Measurements from ENCODE around the gene CNIH1.
A peak's percentile ranks its signal among the peaks of the same experiment; 100 is the strongest.

Gene CNIH1

DNA sequence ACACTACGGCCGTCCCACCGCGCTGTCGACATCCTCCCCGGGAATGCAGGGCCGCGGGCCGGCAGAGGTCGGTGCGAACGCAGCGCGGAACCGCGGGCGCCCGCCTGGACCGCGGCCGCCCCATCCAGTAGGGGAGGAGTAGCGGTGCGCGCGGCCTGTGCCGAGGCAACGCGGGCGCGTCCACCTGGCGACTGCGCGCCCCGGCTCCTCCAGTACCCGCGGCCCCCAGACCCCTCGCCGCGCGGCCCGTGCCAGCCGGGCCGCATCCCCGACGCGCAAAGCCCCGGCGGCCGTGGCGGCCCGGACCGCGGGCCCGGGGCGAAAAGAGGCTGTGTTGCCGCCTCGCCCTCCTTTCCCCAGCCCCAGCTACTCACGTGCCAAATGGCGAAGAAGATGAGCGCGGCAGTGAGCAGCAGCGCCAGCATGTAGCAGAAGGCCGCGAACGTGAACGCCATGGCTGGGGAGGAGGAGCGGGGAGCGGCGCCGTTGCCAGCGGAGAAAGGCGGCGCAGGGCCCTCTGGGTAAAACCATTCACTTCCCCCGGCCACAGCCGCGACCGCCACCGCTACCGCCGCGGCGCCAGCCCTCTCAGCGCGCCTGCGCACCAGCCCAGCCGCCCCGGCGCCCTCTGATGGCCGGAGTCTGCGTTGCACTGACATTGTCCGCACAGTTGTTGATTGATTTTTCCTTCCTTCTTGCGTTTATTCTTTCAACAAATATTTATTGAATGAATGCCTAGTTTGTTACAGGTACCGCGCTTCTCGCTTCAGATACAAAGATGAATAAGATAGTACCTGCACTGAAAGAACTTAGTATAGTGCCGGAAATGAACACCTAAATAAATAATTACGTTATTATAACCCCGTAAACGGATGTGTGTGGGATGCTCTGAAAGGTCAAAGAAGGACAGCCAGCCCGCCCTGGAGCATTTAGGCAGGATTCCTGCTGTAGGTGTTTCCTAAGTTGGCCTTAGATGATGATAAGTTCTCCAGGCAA is at the start of gene CNIH1:
TSS of gene CNIH1 (minus strand) at position 502 of the 996 bp plus-strand sequence. CDS start at position 455, 47 bp downstream.
- peak; percentile 92 for DNase-seq

DNA sequence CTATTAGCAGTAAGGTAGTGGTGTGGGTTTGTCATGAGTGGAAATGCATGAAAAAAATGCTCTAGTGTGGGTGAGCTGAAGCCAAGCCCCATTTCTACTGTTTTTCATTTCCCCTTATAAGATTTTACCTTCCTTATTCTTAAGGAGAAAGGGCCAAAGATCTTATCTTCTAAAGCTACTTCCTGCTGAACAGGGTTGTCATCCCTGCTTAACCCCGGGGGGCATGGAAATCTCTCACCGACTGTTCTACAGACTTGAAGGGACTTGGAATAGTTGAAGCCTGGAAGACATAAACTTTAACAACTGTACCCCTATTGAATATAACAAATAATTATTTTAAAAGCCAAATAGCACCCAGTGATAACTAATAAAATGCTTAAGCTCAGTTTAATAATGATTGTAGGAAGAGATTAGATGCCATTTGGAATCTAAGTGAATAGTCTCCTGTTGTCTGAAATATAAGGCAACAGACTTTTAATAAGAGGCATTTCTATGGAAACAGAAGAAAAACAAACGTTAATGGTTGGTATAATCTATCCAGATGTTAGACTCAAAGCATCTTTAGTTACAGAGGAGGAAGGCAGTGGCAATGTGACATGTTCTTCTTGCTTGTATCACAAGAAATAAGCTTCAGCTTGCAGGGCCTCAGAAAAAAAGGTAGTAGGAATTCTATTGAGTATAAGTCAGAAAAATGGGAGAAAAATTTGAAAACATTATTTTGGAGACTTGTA is 49.4 kb upstream of the CNIH1 start:
- DNase-seq: no peak

DNA sequence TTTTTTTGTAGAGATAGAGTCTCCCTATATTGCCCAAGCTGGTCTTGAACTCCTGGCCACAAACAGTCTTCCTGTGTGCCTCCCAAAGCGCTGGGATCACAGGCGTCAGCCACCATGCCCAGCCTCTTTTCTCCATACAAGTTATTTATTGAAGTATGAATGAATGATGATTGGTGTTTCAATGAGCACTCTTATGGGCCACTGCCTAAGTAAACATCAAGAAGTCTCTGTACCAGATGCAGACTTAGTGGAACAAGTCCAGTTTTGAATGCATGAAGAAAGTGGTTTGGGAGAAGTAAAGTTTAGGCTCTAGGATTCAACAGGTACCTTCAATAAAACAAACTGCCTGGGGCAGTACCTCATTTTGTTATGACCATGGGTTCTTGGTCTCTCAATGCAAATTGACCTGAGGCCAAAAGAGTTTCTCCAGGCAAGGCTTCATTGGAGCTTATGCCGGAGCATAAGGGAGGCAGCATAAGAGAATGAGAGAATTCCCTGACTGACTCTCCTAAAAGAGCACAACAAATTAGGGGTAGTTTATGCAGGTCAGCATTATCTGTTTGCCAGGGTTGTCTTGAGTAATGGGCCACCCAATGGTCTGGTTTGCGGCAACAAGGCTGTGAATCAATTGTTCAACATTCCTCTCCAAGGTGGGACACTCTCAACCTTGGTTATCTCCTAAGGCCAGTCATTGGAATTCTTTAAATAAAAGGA is 48.7 kb upstream of the CNIH1 start:
- DNase-seq: no peak

DNA sequence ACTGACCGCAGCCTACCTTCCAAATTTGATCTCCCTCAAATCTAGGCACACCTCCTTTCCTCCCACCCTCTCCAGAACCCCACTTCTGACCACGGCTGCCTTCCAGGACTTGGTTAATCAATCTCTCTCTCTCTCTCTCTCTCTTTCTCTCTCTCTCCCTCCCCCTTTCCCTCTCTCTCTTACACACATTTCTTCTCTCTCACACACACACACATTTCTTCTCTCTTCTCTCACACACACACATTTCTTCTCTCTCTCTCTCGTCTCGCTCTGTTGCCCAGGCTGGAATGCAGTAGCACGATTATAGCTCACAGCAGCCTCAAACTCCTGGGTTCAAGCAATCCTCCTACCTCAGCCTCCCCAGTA is 48.1 kb upstream of the CNIH1 start:
- DNase-seq: no peak

DNA sequence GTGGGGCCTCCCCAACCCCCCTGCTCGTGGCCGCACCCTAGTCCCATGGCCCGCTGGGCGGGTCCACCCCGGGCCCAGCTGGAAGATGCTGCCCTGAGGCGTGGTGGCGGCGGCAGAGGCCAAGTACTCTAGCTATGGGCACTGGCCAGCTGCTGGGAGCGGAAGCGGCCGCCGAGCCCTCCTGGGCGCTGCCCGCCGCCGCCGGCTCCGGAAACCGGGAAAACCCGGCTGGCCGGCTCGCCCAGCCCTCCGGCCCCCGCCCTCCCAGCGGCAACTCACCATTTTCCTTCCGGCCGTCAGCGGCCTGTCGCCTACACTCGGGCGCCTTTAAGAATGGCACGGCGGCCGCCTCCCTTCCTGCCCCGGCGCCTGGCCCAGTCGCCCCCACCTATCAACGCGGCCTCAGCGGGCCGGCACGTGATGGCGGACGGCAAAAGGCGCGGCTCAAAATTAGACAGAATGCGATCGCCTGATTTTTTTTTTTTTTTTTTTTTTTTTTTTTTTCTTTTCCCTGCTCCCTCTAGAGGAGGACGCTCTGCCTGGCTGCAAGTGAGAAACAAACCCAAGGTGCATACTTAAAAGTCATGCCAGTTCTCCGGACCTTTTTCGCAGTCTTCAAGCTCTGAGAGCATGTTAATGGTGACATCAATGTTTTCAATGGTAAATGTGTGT is 47.6 kb upstream of the CNIH1 start, which contains the start of gene GMFB:
TSS of gene GMFB (minus strand) at position 335 of the 672 bp plus-strand sequence. CDS start at position 282, 53 bp downstream.
- peak; percentile 94 for DNase-seq

DNA sequence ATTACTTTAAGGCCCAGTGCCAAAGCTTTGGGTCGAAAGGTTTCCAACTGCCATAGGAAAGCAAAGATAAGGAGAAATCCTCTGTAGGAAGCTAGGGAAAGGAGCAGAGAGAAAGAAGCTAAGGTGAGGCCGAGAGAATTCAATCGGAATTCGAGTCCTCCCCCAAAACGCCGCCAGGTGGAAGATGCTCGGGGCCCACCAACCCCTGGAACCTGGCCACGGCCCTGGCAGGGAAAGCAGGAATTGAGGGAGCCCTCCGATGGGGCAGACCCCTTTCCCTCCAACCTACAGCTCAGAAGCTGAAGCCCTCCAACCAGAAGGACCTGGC is 47.1 kb upstream of the CNIH1 start:
- DNase-seq: no peak

DNA sequence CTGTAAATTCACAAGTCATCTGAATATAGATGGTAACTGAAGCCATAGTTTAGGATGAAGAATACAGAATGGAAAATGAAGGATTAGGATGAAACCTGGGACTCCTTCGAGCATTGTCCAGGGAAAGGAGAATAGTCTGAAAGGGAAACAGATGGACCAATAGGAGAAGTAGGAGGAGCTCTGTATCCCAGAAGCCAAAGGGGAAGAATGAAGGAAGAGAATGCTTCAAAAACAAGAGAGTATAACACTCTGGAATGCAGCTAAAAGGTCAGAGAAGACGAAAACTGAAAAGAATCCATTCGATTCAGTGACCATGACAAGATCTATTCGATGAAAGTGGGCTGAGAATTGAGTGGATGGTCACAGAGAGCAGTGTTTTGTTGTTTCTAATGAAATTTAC is 46.6 kb upstream of the CNIH1 start:
- DNase-seq: peak; percentile 42

DNA sequence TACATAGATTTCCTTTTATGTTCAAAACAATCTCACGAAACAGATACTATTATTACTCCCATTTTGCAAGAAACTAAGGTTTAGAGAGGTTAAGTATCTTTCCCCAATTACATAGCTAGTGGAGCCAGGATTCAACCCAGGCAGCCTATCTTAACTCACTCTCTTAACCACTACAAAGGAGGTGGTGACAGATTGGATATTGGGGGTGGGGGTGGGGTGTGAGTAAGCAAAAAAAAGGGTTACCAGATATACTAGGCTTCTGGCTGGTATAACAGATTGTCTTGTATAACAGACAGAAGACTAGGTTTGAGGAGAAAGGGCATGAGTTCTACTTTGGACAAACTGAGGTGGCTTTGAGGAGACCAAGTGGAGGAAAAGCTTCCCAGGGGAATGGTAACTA is 45.5 kb upstream of the CNIH1 start:
- peak; percentile 32 for DNase-seq

DNA sequence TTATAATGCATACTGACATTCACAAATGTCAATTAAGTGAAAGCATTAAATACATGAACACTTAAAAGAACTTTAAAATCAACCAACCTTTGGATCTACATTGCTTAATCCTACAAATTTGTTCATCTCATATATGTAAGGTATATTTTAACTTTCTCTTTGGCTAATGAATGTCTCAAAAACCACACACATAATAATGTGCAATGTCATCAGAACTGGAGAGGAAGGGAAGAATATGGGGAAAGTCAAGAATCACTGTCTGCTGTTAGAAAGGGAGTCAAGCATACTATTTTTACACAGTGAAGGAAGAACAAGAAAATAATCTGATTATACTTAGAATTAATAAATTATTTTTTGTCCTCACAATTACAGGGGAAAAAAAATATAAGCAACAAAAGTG is 42.7 kb upstream of the CNIH1 start:
- DNase-seq: no peak

DNA sequence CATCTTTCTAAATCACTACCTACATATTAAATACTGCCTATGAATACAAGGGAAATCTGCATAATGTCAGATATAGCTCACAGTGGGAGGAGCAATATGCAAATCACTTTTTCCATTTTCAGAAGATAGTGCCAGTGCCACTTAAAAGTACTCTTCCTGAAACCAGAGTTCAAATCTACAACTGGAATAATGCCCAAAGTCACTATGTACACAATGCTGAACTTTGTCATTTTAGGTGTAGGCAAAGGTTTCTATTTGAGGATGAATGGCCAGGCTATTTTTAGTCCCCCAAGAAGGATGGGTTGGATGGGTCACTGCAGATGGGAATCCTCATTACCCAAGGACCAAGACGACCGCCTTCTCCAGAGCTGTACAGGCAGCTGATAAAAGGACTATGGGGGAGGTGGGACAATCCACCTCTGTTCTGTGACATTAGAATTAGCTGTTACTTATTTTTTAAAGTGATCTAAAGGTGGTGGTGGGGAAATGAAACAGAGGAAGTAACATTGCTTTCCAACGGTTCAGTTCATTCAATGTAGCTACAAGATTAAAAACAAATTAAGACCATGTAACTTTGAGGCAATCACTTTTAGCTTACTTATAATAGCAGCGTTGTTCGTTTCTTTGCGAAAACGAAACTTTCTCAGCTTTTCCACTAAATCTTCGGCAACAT is 42.0 kb upstream of the CNIH1 start:
- no peak for DNase-seq

DNA sequence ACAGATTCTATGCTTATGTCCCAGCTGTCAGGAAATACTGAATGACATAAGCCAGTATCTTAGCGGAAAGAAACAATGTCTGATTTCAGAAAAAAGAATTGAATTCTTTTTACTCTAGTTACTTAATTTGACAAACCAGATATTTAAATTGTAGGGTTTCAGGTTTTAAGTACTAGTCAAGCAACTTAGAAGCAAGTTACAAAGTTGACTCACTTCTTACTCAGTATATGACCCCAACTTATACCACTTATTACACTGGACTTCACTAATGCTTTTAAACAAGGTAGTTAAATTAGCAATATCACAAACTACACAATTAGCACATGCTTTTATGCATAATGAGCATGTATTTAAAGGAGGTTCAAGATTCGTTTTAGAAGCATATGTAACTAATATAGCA is 40.5 kb upstream of the CNIH1 start:
- DNase-seq: no peak

DNA sequence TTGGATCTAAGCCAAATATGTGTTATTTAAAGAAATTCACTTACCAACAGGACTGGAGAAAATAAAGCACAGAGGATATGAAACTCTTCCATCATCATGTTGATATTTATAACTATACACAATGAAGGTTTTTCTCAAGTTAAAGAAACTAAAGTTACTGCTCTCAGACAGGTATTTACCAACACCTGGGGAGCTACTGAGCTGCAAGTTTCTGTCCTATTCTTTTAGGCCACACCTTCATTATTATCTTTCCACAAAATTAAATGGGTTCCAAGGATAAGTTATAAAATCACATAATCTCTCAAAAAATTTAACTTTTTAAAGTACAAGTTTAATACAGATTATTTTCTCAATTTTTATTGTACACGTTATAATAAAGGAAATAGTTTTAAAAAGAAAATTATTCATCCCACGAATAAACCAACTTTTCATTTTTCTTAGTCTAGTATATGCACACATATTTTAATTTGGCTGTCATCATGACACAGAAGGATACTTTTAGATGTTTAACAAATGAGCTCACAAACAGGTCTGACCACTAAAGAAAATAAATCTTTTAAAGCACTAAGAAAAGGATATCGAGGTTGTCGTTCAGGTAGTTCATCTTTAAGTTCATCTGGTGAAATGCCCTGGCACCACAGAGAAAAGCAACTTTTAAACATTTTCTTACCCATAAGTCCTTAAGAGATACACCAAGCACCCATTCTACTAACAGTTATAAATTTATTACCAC is 39.8 kb upstream of the CNIH1 start:
- no peak for DNase-seq

DNA sequence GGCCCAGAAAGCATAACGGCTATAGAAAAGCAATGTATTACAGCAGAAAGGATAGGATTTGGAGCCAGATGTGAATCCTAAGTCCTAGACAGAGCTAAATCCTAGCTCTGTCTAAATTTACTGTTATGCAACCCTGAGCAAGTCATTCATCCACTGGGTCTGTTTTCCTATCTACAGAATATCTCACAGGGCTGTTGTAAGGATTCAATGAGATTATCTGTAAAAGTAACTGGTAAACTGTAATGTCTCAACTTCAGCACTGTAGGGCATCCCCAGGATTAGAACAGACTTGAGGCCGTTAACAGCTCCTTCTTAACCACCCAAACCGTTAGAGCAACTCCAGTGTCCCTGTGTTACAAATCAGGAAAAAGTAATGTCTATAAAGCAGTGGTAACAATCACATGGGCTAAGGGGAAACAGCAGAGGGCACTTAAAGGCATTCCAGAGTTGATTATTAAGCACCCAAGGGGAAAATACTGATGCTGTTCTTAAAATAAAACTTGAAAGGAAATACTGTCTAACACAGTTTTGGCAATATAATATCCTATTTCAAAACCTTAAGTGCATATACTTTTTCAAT is 37.6 kb upstream of the CNIH1 start:
- no peak for DNase-seq

DNA sequence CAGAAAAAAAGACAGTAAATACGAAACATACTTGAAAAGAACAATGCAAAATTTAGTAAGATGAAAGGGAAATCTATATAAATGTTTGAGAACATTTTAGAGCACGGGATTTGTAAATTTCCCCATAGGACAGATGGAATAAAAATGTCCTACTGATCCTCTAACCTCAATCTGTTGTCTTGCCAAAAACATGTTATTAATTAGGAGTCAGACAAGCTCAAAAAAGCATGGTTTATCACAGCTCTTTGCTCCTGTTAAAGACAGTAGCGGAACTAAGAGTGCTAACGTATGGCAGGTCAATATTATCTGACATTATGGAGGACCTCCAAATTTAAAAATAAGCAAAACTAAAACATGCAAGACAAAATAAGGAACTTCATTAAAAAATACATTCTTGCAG is 34.7 kb upstream of the CNIH1 start:
- DNase-seq: peak; percentile 38

DNA sequence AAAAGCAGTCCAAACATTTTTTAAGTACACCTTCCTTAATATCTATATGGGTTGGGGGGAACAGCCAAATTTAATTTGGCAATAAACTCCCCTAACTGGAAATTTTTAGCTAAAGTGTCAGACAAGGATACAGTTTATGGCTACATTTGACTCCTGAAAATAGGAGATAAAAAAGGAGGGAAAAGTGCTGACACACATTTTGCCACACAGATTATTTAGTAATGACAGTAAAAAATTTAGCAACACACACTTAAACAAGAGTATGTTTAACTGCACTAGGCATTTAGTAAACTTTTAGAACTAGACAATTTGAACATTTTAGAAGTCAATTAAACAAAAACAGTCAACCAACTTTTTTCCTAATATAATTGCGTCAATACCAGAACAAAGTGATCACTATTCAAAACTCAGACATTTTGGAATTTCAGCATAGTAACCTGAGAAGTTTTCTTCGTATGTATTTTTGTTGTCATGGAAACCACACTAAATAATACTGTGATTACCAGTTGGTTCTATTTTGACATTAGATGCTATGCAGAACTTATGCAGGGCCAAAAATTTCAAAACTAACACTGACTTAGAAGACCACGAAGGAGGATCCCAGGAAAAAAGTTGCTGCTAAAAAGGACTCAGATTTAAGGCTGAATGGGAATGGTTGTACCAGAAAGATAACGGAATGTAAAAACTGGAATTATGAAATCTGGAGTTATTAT is 34.2 kb upstream of the CNIH1 start:
- peak; percentile 33 for DNase-seq

DNA sequence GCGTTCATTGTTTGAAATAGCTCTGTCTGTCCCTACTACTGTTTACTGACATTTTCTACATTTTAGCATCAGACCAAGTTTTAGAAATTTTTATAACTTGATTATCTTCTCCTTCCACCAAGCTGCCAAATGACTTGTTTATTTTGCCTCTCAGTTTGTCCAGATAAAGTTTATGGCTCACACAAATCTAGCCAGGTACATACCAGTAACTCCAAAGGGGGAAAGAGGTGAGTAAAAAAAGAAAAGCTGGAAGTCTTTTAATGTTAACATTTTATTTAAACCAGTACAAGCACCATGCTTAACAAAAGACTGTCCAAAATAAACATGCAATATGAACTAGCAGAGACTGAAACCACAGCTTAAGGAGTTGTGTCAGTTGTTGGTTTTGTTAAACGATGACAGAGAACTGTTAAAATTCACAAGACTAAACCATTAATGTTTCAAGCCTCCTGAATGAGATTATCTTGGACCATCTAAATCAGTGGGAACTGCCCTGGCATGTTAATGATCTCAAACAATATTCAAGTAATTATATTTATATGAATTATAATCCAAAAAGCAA is 33.1 kb upstream of the CNIH1 start:
- no peak for DNase-seq

DNA sequence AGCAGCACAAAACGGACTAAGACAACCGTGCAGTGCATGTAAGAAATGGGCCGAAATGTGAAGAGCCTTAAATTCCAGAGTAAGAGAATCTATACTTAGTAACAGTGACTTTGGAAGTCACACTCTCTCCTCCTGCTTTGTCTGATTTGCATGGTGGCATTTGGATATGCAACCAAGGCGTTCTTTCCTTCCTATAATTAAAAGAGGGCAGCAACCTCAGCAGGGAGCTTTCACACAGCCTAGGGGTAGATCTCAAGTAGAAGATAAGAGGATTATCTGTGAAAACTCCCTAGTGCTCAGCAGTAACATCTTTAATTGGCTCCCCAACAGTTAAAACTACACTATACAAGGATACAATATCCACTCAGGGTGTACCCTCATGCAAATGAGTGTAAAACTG is 31.1 kb upstream of the CNIH1 start:
- no peak for DNase-seq

DNA sequence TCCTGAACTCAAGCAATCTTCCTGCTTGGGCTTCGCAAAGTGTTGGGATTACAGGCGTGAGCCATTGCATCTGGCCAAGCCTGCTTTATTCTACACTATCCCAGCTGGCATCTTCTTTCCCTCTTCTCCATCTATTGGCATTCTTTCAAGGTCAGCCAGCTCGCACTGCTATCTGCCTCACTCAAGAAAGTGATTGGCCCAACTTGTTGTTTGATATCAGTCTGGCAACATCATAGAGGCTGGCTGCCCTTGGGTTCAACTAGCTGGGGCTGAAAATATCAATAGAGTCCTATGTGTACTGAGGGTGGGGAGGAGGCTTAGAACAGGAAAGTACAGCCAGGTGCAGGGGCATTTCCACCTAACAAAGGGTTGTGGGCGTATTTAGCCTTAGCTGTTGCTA is 30.5 kb upstream of the CNIH1 start:
- DNase-seq: no peak

DNA sequence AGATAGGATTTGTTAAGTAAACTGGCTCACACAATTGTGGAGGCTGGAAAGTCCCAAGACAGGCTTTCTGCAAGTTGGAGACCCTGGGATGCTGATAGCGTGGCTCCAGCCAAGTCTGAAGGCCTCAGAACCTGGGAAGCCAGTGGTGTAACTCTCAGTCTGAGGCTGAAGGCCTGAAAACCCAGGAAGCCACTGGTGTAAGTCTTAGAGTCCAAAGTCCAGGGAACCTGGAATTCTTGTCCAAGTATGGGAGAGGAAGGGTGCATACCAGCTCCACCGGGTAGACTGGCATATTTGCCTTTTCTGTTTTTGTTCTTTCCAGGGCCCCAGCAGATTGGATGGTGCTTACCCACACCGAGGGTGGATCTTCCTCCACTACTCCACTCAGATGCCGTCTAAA is 29.5 kb upstream of the CNIH1 start:
- DNase-seq: no peak

DNA sequence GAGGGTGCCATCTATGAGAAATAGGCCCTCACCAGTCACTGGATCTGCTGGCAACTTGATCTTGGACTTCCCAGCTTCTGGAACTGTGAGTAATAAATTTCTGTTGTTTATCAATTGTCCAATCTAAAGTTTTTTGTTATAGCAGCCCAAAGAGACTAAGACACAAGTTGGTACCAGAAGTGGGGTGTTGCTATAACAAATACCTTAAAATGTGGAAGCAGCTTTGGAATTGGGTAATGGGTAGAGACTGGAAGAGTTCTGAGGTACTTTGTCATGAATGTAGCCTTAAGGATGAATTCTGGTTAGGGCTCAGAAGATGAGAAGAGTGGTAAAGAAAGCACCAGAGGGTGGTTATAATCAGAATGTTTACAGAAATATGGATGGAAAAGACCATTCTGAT is 26.1 kb upstream of the CNIH1 start:
- no peak for DNase-seq

Data from fibroblast of skin of right quadriceps (primary cell).